Stimulated activated CD4-positive, alpha-beta T cell treated with anti-CD3 and anti-CD28 coated beads, Interleukin-15, amount 100 ng/mL, for 48 hours (primary cell): Measurements from ENCODE around the gene ANKS1A.
"Not testable (repeated sequence)": the region's sequence is repeated elsewhere in the genome, so short reads cannot be mapped to it uniquely, and the experiment has no call there.

Source experiments
- DNase-seq, 2 donors: peaks; one replicate each; pipeline ENCODE4 v3.0.0-alpha.2; 2020; ENCODE audit warnings: low read depth in 2 of 2

Gene ANKS1A

GRCh38 chr6:34990971-34991560, 102.0 kb downstream of the ANKS1A start:
- no peak for DNase-seq

GRCh38 chr6:34992376-34992775, 103.3 kb downstream of the ANKS1A start:
- DNase-seq: no peak

GRCh38 chr6:34993213-34993612, 104.2 kb downstream of the ANKS1A start:
- no peak for DNase-seq

DNA sequence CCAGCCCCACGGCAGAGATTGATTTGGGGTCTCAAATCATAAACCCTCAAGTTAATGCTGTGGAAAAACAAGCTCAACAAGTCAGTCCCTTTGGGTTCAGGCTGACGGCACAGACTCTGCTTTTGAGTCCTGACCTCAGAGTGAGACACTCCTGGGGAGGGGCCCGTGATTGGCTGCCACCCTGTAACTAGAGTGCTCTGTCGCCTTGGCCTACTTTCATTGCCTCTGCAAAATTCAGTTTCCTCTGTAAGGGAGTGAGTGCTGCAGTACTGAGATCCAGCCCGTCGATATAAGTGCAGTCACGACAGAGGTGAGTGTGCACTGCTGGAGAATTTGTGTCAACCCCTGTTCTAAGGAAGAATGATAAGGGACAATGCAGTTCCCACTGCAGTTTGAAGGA, 105.6 kb downstream of the ANKS1A start:
- DNase-seq: no peak

DNA sequence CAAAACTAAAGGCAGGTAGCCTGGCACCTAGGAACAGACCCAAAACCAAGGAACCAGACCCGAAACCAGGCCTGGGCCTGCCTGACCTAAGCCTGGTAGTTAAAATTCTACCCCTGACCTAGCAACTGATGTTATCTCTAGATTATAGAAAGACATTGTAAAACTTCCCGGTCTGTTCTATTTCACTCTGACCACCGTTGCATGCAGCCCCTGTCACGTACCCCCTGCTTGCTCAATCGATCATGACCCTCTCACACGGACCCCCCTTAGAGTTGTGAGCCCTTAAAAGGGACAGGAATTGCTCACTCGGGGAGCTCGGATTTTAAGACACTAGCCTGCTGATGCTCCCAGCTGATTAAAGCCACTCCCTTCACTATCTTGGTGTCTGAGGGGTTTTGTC, 109.4 kb downstream of the ANKS1A start:
- DNase-seq: not testable (repeated sequence)

DNA sequence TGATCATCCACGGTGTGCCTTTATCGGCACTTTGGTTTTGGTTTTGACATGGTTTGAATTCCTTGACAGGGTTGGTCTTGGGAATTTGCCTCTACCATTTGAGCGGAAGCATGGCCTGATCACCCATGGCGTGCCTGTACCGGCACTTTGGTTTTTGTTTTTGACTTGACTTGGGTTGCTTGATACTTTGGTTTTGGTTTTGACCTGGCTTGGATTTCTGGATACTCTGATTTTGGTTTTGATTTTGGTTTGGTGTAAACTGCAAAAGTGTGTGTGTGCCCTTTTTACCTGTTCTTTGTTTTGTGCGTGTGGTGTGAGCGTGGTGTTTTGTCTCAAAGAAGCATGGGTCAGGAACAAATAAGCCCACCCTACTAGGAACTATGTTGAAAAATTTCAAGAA, 110.1 kb downstream of the ANKS1A start:
- not testable (repeated sequence) for DNase-seq

DNA sequence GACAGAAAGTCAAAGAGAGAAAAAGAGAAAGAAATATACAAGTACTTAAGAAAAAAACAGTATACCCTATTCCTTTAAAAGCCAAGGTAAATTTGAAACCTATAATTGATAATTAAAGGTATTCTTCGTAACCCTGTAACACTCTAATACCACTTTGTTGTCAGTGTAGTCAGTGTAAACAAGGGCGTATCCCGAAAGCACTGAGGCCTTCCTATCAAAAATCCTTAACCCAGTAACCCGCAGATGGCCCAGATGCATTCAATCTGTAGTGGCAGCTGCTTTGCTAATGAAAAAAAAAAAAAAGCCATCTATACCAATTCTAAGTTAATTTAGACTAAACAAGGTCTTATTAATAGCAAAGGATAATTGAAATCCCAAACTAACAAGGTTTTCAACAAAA, 110.9 kb downstream of the ANKS1A start:
- DNase-seq: not testable (repeated sequence)

GRCh38 chr6:35001349-35001748, 112.3 kb downstream of the ANKS1A start:
- not testable (repeated sequence) for DNase-seq

GRCh38 chr6:35003886-35004530, 115.0 kb downstream of the ANKS1A start:
- not testable (repeated sequence) for DNase-seq

DNA sequence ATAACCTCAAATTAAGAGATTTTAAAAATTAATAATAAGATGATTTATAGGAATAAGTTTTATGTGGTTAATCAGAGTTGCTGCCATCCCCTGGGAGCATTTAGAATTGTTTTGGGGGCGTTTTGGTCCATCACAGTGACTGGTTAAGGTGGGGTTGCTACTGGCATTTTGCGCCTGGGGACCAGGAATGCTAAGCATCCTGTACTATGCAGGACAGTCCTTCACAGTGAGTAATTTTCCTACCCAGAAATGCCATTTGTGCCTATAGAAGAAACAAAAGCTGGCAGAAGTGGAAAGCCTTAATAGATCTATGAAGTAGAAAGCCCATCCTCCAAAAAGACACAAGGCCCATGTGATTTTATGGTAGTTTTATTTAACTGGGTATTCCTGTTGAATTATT, 118.0 kb downstream of the ANKS1A start:
- DNase-seq: no peak

- DNase-seq: no peak
These were observed 119.8 kb downstream of the ANKS1A start for GRCh38 chr6:35008858-35009257.

DNA sequence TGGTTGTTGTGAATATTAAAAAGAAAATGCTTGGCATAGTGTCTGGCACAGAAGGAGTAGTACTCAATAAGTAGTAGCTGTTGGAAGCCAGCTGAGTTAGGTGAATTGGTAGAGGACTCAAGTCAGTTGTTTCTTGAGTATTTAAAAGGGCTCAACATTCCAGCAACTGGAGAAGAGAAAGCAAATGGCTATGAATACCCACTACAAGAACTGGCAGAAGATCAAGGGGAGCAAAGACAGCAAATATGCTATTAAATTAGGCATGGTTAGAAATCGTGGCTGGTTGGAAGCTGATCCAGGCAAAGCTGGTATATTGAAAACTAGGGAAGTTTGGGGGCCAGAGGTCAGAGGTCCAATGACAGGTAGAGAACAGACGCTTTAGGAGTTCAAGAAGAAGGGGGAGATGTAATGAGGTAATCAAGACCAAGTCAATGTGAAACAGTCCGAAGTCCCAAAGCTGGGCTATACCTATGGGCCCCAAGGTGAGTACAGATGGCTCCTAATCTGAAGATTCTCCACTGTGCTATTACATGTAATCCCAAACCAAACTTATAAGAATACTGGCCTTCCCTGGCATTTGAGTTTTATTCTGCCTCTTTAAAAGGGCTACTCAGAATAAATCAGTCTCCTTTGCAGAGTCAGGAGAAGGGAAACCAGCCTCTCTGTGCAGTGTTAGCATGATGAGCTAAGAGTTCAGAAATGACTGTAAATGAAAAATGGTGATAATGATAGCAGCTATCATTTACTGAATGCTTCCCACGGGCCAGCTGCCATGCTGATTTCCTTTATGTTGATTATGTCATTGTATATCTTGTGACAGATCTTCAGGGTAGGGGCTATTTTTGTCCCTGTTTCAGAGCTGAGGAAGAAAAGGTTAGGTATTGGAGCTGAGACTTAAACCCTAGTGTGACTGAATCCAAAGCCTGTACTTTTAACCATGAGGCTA, 122.3 kb downstream of the ANKS1A start:
- no peak for DNase-seq

GRCh38 chr6:35013701-35014100, 124.6 kb downstream of the ANKS1A start:
- DNase-seq: no peak

- no peak for DNase-seq
These were observed 125.3 kb downstream of the ANKS1A start for GRCh38 chr6:35014341-35014740.

DNA sequence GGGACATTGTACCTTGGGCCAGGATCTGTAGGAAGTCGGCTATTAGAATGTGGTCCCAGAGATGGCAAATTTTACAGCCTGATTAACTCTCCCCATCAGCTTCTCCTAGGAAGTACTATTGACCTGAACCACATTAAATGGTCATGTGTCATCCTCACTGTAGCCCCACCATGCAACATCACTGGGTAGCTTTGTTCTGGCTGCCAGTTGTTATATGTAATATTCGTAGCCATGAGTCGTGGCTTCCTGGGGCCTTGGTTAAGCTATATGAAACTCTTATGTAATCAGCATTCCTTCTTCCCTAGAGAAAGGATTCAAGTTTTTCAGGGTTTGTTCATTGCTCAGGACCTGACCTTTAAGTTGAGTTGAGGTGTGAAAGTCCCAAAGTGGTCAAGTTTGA, 125.7 kb downstream of the ANKS1A start:
- DNase-seq: no peak

- no peak for DNase-seq
These were observed 126.4 kb downstream of the ANKS1A start for GRCh38 chr6:35015476-35015875.

GRCh38 chr6:35015996-35016395, 126.9 kb downstream of the ANKS1A start:
- DNase-seq: no peak

- DNase-seq: no peak
These were observed 127.7 kb downstream of the ANKS1A start for GRCh38 chr6:35016502-35017321.

DNA sequence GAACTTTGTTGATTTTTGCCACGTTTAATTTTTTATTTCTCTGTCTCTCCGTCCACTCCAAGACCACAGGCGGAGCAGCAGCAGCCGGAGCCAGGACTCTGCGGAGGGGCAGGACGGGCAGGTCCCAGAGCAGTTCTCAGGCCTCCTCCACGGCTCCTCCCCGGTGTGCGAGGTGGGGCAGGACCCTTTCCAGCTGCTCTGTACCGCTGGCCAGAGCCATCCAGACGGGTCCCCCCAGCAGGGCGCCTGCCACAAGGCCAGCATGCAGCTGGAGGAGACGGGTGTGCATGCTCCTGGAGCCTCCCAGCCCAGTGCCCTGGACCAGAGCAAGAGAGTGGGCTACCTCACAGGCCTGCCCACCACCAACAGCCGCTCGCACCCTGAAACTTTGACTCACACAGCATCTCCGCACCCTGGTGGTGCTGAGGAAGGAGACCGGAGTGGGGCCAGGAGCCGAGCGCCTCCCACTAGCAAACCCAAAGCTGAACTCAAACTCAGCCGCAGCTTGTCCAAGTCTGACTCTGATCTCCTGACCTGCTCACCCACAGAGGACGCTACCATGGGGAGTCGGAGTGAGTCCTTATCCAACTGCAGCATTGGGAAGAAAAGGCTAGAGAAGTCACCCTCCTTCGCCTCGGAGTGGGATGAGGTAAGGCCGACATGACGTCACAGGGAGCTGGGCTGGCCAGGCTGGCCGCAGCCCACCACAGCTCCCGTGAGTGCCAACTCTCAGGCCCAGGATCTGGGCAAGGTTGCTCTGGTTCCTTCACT, 128.5 kb downstream of the ANKS1A start:
- no peak for DNase-seq

GRCh38 chr6:35018182-35018519, 129.1 kb downstream of the ANKS1A start:
- no peak for DNase-seq

DNA sequence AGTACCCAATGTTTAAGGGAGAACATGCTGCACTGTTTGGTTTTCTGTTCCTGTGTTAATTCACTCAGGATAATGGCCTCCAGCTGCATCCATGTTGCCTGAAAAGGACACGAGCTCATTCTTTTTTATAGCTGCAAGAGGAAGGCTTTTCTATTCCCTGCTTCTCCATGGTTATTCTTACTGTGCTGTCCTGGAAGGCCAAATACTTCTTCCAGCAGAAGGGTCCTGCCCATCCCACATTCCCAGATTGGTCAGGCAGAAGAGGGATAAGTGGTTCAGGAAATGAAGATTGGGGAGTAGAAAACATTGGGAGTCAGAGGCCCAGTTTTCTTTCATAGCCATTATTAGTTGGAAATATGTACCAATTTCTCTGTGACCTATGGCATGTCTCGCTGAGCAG, 129.7 kb downstream of the ANKS1A start:
- no peak for DNase-seq
